IMR-90 (cell line): ENCODE data around the gene CEP72. TPM values are rescaled to one million over a fixed set of nuclear protein-coding genes. Genes with fewer than 3 reads are reported as not detected.

ENCODE experiments used
- ATAC-seq: fragments of 200-7000 bp; cut with Tn5 transposase; 2 replicates; pipeline ENCODE4 v1.9.1; 2020; ENCODE audit warnings: low read depth, mild to moderate bottlenecking, moderate library complexity
- BruUV-seq: library from RNA; stranded (reverse); fragments of 400-500 nt; replicated peaks from 2 replicates; lab custom pipeline; 2021; lab: Mats Ljungman, UMichigan
- CTCF ChIA-PET: fragments of 300-600 bp; formaldehyde crosslinking; extraction: SDS; loops from one replicate; lab custom pipeline; 2021; ENCODE audit warnings: antibody characterized with exemption; lab: Yijun Ruan, JAX
- POLR2A ChIA-PET: fragments of 300-600 bp; sonication (Branson Sonifier 250); formaldehyde crosslinking; loops from one replicate; lab custom pipeline; 2022; ENCODE audit warnings: antibody characterized with exemption; ENCODE audit not compliant: unreplicated experiment; lab: Charles Lee
- DNase-seq: peaks from one replicate; pipeline ENCODE4 v3.0.0; 2013
- H2AFZ ChIP-seq: replicated peaks from 2 replicates; pipeline ENCODE3; 2013; ENCODE audit warnings: low read length, mild to moderate bottlenecking; ENCODE audit not compliant: poor library complexity
- H2AK5ac ChIP-seq: 2 replicates; pipeline ENCODE4 v1.6.1; 2013; ENCODE audit warnings: low read depth, low read length, inconsistent platforms
- H2AK9ac ChIP-seq: replicated peaks from 2 replicates; pipeline ENCODE3; 2013; ENCODE audit warnings: mild to moderate bottlenecking, low read depth, low read length, moderate library complexity; ENCODE audit not compliant: poor library complexity
- H2BK120ac ChIP-seq: 2 replicates; pipeline ENCODE4 v1.6.1; 2013; ENCODE audit warnings: low read depth, low read length, inconsistent platforms
- H2BK15ac ChIP-seq: 3 replicates; pipeline ENCODE4 v1.6.1; 2013; ENCODE audit warnings: low read depth, low read length, inconsistent platforms
- H2BK20ac ChIP-seq: 2 replicates; pipeline ENCODE4 v1.6.1; 2013; ENCODE audit warnings: low read depth, mild to moderate bottlenecking, inconsistent platforms, low read length, moderate library complexity
- H2BK5ac ChIP-seq: 2 replicates; pipeline ENCODE4 v1.6.1; 2013; ENCODE audit warnings: mild to moderate bottlenecking, low read depth, low read length, inconsistent platforms; ENCODE audit not compliant: poor library complexity, severe bottlenecking
- H3K14ac ChIP-seq: replicated peaks from 2 replicates; pipeline ENCODE4 v1.6.1; 2013; ENCODE audit warnings: low read depth, low read length, inconsistent platforms
- H3K18ac ChIP-seq: 2 replicates; pipeline ENCODE4 v1.6.1; 2013; ENCODE audit warnings: low read depth, low read length, control low read depth
- H3K23ac ChIP-seq: 2 replicates; pipeline ENCODE4 v1.6.1; 2013; ENCODE audit warnings: low read depth, low read length, inconsistent platforms
- H3K27ac ChIP-seq: 2 replicates; pipeline ENCODE4 v1.5.1; 2013; ENCODE audit warnings: mild to moderate bottlenecking, control low read depth, low read length; ENCODE audit not compliant: insufficient read depth
- H3K27me3 ChIP-seq: 2 replicates; pipeline ENCODE4 v1.6.1; 2013; ENCODE audit warnings: low read length; ENCODE audit not compliant: control insufficient read depth, insufficient read depth
- H3K36me3 ChIP-seq: 2 replicates; pipeline ENCODE4 v1.6.1; 2013; ENCODE audit warnings: low read length, mixed read lengths; ENCODE audit not compliant: control insufficient read depth, insufficient read depth
- H3K4ac ChIP-seq: 2 replicates; pipeline ENCODE4 v1.6.1; 2013; ENCODE audit warnings: low read depth, low read length, inconsistent platforms
- H3K4me1 ChIP-seq: 2 replicates; pipeline ENCODE4 v1.6.1; 2013; ENCODE audit warnings: low read length, mixed read lengths; ENCODE audit not compliant: control insufficient read depth, insufficient read depth
- H3K4me2 ChIP-seq: 2 replicates; pipeline ENCODE4 v1.6.1; 2013; ENCODE audit warnings: low read depth, mild to moderate bottlenecking, control low read depth, low read length, moderate library complexity
- H3K4me3 ChIP-seq: 2 replicates; pipeline ENCODE4 v1.5.1; 2013; ENCODE audit warnings: low read depth, mild to moderate bottlenecking, control low read depth, low read length, moderate library complexity; ENCODE audit not compliant: insufficient read depth
- H3K56ac ChIP-seq: 2 replicates; pipeline ENCODE4 v1.6.1; 2013; ENCODE audit warnings: low read length, inconsistent platforms; ENCODE audit not compliant: insufficient read depth; ENCODE audit errors: extremely low read depth
- H3K79me1 ChIP-seq, 2 experiments: 2 replicates each; pipeline ENCODE4 v1.6.1; 2013; ENCODE audit warnings: low read length in 2 of 2, inconsistent platforms in 1 of 2, low read depth in 1 of 2
- H3K9ac ChIP-seq: 2 replicates; pipeline ENCODE4 v1.6.1; 2013; ENCODE audit warnings: low read depth, low read length, control low read depth
- H3K9me1 ChIP-seq: 2 replicates; pipeline ENCODE4 v1.6.1; 2013; ENCODE audit warnings: low read length, inconsistent platforms; ENCODE audit not compliant: insufficient read depth
- H3K9me3 ChIP-seq: 2 replicates; pipeline ENCODE4 v1.6.1; 2013; ENCODE audit warnings: low read length; ENCODE audit not compliant: control insufficient read depth, insufficient read depth
- H4K20me1 ChIP-seq: 2 replicates; pipeline ENCODE4 v1.6.1; 2013; ENCODE audit warnings: low read length, inconsistent platforms; ENCODE audit not compliant: insufficient read depth
- H4K5ac ChIP-seq: 2 replicates; pipeline ENCODE4 v1.6.1; 2013; ENCODE audit warnings: mild to moderate bottlenecking, low read depth, low read length, control low read depth
- H4K8ac ChIP-seq, 2 experiments: 2 replicates each; pipeline ENCODE4 v1.6.1; 2013; ENCODE audit warnings: low read depth in 2 of 2, low read length in 2 of 2, control low read depth in 1 of 2, inconsistent platforms in 1 of 2
- H4K91ac ChIP-seq: 2 replicates; pipeline ENCODE4 v1.6.1; 2013; ENCODE audit warnings: low read depth, low read length, inconsistent platforms; ENCODE audit not compliant: insufficient read depth
- BHLHE40 ChIP-seq: fragments of 150-350 bp; IDR thresholded peaks from 2 replicates; pipeline ENCODE4 v1.6.1; 2016; ENCODE audit warnings: mild to moderate bottlenecking, low read depth, low read length
- CEBPB ChIP-seq: IDR thresholded peaks from 2 replicates; pipeline ENCODE4 v1.6.1; 2012; ENCODE audit warnings: low read depth, low read length, improper control_type of control experiment
- CHD1 ChIP-seq: IDR thresholded peaks from 2 replicates; pipeline ENCODE4 v1.6.1; 2012; ENCODE audit warnings: low read depth, low read length, improper control_type of control experiment
- CTCF ChIP-seq: conservative IDR thresholded peaks from 2 replicates; pipeline ENCODE4 v1.5.1; 2012; ENCODE audit warnings: mild to moderate bottlenecking, low read depth, low read length, improper control_type of control experiment
- FOS ChIP-seq: fragments of 150-350 bp; IDR thresholded peaks from 2 replicates; pipeline ENCODE4 v1.6.1; 2016; ENCODE audit warnings: low read depth, low read length
- MAFK ChIP-seq: IDR thresholded peaks from 2 replicates; pipeline ENCODE4 v1.6.1; 2012; ENCODE audit warnings: low read depth, low read length, improper control_type of control experiment
- MAZ ChIP-seq: IDR thresholded peaks from 2 replicates; pipeline ENCODE4 v1.6.1; 2012; ENCODE audit warnings: low read depth, mild to moderate bottlenecking, low read length, improper control_type of control experiment, moderate library complexity, borderline replicate concordance
- MXI1 ChIP-seq: IDR thresholded peaks from 2 replicates; pipeline ENCODE4 v1.6.1; 2012; ENCODE audit warnings: low read depth, mild to moderate bottlenecking, low read length, moderate library complexity, borderline replicate concordance
- NFE2L2 ChIP-seq: fragments of 150-350 bp; IDR thresholded peaks from 2 replicates; pipeline ENCODE4 v1.6.1; 2016; ENCODE audit warnings: low read depth, mild to moderate bottlenecking, low read length
- POLR2A ChIP-seq: IDR thresholded peaks from 2 replicates; pipeline ENCODE4 v1.6.1; 2012; ENCODE audit warnings: mild to moderate bottlenecking, low read depth, low read length
- RAD21 ChIP-seq: IDR thresholded peaks from 2 replicates; pipeline ENCODE4 v1.6.1; 2012; ENCODE audit warnings: low read length, improper control_type of control experiment
- RCOR1 ChIP-seq: IDR thresholded peaks from 2 replicates; pipeline ENCODE4 v1.6.1; 2012; ENCODE audit warnings: mild to moderate bottlenecking, low read length, improper control_type of control experiment; ENCODE audit not compliant: insufficient replicate concordance
- RFX5 ChIP-seq: IDR thresholded peaks from 2 replicates; pipeline ENCODE4 v1.8.0; 2012; ENCODE audit warnings: low read depth, mild to moderate bottlenecking, low read length, moderate library complexity
- SMC3 ChIP-seq: fragments of 150-350 bp; IDR thresholded peaks from 2 replicates; pipeline ENCODE4 v1.6.1; 2016; ENCODE audit warnings: low read depth, mild to moderate bottlenecking, antibody characterized with exemption, low read length, moderate library complexity
- WGBS, 2 experiments: methylation state at CpG; one replicate each; pipeline versions ENCODE4 v1.1.5 to v1.1.7; 2013; ENCODE audit warnings: missing lambda C conversion rate in 2 of 2; ENCODE audit not compliant: insufficient read length in 1 of 2; ENCODE audit errors: extremely low coverage in 2 of 2; 5-methylcytosine and 5-hydroxymethylcytosine counted together
- dilution Hi-C: fragments of 300-500 bp; cut with HindIII; formaldehyde crosslinking; loops from one replicate; pipeline ENCODE4 v1.14.3; 2018; ENCODE audit warnings: low sequenced_read_pairs; ENCODE audit not compliant: unreplicated experiment
- in situ Hi-C: fragments of 300-500 bp; cut with MboI; formaldehyde crosslinking; loops from 3 replicates; pipeline ENCODE4 v1.14.3; 2019; ENCODE audit warnings: low sequenced_read_pairs, inconsistent platforms, mixed read lengths
- intact Hi-C: fragments of 100-400 bp; cut with micrococcal nuclease; formaldehyde crosslinking; loops from 2 replicates; pipeline ENCODE4 v1.10.0; 2022
- polyA plus RNA-seq, 3 experiments: library from polyadenylated mRNA; depleted of rRNA; stranded (reverse); fragments of >200 nt; gene quantifications; 2 replicates each; pipeline ENCODE4 v1.2.3, GENCODE V29; 2012; ENCODE audit warnings: low replicate concordance in 1 of 3
- total RNA-seq: library from RNA; depleted of rRNA; stranded (reverse); fragments of >200 nt; gene quantifications from 2 replicates; pipeline ENCODE4 v1.2.3, GENCODE V29; 2012
- TF ChIP-seq, protein P1 (sequence below): fragments of 150-350 bp; IDR thresholded peaks from 2 replicates; pipeline ENCODE4 v1.6.1; 2016; ENCODE audit warnings: low read depth, mild to moderate bottlenecking, low read length, moderate library complexity, borderline replicate concordance
- TF ChIP-seq, protein P2 (sequence below): fragments of 150-350 bp; IDR thresholded peaks from 2 replicates; pipeline ENCODE4 v1.6.1; 2017; ENCODE audit warnings: mild to moderate bottlenecking, antibody characterized with exemption, low read length, low read depth

CEP72 gene
- total and polyA plus RNA-seq, 2 of the 4 experiments (the other 2 are of a cell fraction), result 2.9 to 4.3 TPM

DNA sequence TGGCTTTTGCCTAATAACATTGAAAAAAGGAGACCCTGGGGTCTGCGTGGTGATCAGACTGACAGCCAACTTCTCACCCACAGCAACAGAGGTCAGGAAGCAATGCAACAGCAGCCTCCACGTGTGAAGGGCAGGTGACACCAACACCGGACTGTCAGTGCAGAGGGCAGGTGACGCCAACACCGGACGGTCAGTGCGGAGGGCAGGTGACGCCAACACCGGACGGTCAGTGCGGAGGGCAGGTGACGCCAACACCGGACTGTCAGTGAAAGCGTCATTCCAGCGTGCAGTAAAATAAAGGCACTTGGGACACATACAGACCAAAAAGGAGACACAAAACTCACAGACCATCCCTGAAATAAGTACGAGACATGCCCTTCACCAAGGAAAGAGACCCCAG, 37.2 kb upstream of the CEP72 start:
- H3K79me1 ChIP-seq, result no peaks in the 10 kb centered on the region
- 76% methylated on average over 6 of the region's 16 CpGs; no CpG with 5 or more reads in 1 of the 2 experiments for WGBS, 2 experiments
- DNase-seq, result no peak
- H3K14ac ChIP-seq, result no peak overlapping the region
- H4K20me1 ChIP-seq, result no peaks in the 10 kb centered on the region
- no peak overlapping the region for H3K4ac ChIP-seq
- H2AK5ac ChIP-seq, result no peak overlapping the region
- CTCF ChIA-PET, result no interaction called here
- H3K4me3 ChIP-seq, result no peak overlapping the region
- no peak overlapping the region for H2BK5ac ChIP-seq
- no peak overlapping the region for H3K56ac ChIP-seq
- H3K27me3 ChIP-seq, result peaks cover 43% of the 10 kb centered on the region
- no peak overlapping the region for H2BK120ac ChIP-seq
- POLR2A ChIA-PET, result no interaction called here
- no TSS peak for BruUV-seq
- intact Hi-C loops, result no loop called here
- H2AFZ ChIP-seq, result no peak overlapping the region
- H3K4me2 ChIP-seq, result no peak overlapping the region
- no peak overlapping the region for H2BK20ac ChIP-seq
- H2BK15ac ChIP-seq, result no peak overlapping the region
- ATAC-seq, result no peak
- H2AK9ac ChIP-seq, result no peak overlapping the region
- H3K9ac ChIP-seq, result no peak overlapping the region
- no peak overlapping the region for H4K91ac ChIP-seq
- no peaks in the 10 kb centered on the region for H3K9me1 ChIP-seq
- H4K8ac ChIP-seq, result no peak overlapping the region
- TF ChIP-seq, protein P1, sequence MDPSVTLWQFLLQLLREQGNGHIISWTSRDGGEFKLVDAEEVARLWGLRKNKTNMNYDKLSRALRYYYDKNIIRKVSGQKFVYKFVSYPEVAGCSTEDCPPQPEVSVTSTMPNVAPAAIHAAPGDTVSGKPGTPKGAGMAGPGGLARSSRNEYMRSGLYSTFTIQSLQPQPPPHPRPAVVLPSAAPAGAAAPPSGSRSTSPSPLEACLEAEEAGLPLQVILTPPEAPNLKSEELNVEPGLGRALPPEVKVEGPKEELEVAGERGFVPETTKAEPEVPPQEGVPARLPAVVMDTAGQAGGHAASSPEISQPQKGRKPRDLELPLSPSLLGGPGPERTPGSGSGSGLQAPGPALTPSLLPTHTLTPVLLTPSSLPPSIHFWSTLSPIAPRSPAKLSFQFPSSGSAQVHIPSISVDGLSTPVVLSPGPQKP, result no peak
- TF ChIP-seq CEBPB (no peak), NFE2L2 (no peak), FOS (no peak), RAD21 (no peak), SMC3 (no peak), RCOR1 (no peak), MXI1 (no peak), BHLHE40 (no peak), MAFK (no peak), MAZ (no peak), CHD1 (no peak), POLR2A (no peak), RFX5 (no peak), CTCF (no peak)
- TF ChIP-seq, protein P2, sequence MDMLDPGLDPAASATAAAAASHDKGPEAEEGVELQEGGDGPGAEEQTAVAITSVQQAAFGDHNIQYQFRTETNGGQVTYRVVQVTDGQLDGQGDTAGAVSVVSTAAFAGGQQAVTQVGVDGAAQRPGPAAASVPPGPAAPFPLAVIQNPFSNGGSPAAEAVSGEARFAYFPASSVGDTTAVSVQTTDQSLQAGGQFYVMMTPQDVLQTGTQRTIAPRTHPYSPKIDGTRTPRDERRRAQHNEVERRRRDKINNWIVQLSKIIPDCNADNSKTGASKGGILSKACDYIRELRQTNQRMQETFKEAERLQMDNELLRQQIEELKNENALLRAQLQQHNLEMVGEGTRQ, result no peak
- H4K5ac ChIP-seq, result no peak overlapping the region
- H3K27ac ChIP-seq, result no peak overlapping the region
- in situ Hi-C loops, result no loop called here
- dilution Hi-C loops, result no loop called here
- no peaks in the 10 kb centered on the region for H3K36me3 ChIP-seq
- peaks cover 5% of the 10 kb centered on the region for H3K9me3 ChIP-seq
- H3K18ac ChIP-seq, result no peak overlapping the region
- H3K23ac ChIP-seq, result no peak overlapping the region
- H3K4me1 ChIP-seq, result no peaks in the 10 kb centered on the region
